GM12892 (cell line): Measurements from ENCODE around the gene KATNBL1.
"Not testable (repeated sequence)": the region's sequence is repeated elsewhere in the genome, so short reads cannot be mapped to it uniquely, and the experiment has no call there.

ENCODE experiments used
- DNase-seq: peaks from one replicate; pipeline ENCODE4 v3.0.0; 2011; ENCODE audit not compliant: insufficient read length
- FAIRE-seq: peaks from 2 replicates; lab custom pipeline; 2011; peaks lifted over from hg19 to GRCh38; lab: Jason Lieb, UNC
- POLR2A ChIP-seq: IDR thresholded peaks from 2 replicates; pipeline ENCODE4 v1.6.1; 2011; ENCODE audit warnings: low read depth, low read length, control low read depth
- POLR2AphosphoS5 ChIP-seq: IDR thresholded peaks from 2 replicates; pipeline ENCODE4 v1.6.1; 2011; ENCODE audit warnings: low read depth, low read length, control low read depth
- TAF1 ChIP-seq: IDR thresholded peaks from 2 replicates; pipeline ENCODE4 v1.6.1; 2011; ENCODE audit warnings: low read depth, mild to moderate bottlenecking, control low read depth, low read length, borderline replicate concordance

KATNBL1 gene

DNA sequence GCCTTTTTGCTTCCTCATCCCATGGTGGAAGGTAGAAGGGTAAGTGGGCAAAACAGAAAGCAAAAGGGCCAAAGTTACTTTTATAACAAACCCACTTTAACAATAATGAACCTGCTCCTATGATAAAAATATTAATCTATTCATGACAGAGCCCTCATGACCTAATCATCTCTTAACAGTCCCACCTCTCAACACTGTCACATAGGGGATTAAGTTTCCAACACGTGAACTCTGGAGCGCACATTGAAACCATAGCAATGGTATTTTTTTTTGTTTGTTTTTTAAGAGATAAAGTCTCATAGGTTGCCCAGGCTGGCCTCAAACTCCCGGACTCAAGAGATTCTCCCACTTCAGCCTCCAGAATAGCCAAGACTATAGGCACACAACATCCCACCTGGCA lies 30.7 kb downstream of the KATNBL1 start:
- no peak for TF ChIP-seq POLR2AphosphoS5
- no peak for TF ChIP-seq POLR2A
- no peak for TF ChIP-seq TAF1
- FAIRE-seq (no peak), DNase-seq (no peak)

DNA sequence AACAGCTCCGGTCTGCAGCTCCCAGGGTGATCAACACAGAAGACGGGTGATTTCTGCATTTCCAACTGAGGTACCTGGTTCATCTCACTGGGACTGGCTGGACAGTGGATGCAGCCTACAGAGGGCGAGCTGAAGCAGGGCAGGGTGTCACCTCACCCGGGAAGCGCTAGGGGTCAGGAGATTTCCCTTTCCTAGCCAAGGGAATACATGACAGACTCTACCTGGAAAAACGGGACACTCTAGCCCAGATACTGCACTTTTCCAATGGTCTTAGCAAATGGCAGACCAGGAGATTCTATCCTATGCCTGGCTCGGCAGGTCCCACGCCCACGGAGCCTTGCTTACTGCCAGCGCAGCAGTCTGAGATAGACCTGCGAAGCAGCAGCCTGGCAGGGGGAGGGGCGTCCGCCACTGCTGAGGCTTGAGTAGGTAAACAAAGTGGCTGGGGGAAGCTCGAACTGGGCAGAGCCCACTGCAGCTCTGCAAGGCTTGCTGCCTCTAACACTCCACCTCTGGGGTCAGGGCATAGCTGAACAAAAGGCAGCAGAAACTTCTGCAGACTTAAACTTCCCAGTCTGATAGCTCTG lies 43.8 kb downstream of the KATNBL1 start:
- FAIRE-seq = not testable (repeated sequence)

DNA sequence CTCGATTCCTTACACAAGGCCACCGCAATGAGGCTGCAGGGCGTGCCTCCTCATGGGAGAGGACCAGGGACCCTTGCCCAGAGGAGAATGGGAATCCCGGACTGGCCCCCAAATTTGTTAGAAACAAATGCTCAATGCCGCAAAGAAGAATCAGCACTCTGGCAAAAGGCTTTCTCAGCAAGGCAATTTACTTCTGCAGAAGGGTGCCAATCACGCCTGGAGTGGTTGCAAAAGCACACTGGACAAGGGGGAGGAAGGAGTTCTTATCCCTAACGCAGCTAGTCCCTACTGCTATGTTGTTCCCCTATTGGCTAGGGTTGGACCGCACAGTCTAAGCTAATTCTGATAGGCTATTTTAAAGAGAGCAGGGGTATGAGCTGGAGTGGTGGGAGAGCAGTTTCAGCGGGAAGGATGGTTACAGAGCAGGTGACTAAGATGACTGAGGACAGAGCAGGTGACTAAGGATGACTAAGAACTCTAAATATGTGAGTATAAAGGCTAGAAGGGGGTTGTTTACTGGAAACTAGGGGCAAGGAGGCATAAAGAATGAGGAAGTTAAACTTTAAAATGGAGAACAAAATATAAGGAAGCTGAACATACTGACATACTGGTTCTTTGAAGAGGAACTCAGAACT lies 48.5 kb downstream of the KATNBL1 start:
- TF ChIP-seq TAF1 = no peak
- no peak for TF ChIP-seq POLR2AphosphoS5
- FAIRE-seq = no peak
- DNase-seq = no peak

More for the DNA sequence above, 43.8 kb downstream of the KATNBL1 start:
- DNase-seq = not testable (repeated sequence)

DNA sequence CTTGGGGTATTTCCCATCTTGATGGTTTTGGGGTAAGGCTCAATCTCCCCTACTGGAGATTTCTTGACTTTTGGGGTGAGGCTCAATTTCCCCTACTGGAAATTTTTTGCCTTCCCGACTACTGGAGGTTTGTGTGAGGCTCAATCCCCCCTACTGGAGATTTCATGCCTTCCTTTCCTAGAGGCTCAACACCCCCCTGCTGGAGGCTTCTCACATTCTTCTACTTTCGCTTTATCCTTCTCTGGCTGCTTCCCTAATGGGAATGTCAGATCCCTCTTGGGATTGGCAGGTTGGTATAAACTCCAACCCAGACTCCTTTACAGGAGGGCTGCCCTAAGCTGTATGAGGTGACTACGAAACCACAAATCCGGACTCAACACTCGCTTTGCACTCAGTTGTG lies 49.2 kb downstream of the KATNBL1 start:
- DNase-seq (no peak), FAIRE-seq (no peak)
- TF ChIP-seq POLR2AphosphoS5 = no peak
- no peak for TF ChIP-seq TAF1
- no peak for TF ChIP-seq POLR2A

DNA sequence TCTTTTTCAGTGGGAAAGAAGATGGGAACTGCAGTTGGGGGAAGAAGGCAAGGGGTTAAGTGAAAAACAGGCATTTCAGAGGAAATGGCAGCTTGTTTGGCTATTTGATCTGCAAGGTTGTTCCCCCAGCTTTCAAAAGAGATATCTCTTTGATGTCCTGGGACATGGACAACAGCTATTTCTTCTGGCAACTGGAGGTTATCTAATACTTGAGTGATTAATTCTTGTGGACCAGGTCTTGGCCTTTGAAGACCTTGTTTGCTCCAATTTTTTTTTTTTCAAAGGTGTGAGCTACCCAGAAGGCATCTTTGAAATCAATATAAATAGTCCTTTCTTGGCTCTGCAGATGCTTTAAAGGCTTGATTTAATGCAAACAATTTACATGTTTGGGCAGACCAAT lies 51.5 kb downstream of the KATNBL1 start:
- DNase-seq (no peak), FAIRE-seq (no peak)
- TF ChIP-seq POLR2AphosphoS5 (no peak), TAF1 (no peak), POLR2A (no peak)

DNA sequence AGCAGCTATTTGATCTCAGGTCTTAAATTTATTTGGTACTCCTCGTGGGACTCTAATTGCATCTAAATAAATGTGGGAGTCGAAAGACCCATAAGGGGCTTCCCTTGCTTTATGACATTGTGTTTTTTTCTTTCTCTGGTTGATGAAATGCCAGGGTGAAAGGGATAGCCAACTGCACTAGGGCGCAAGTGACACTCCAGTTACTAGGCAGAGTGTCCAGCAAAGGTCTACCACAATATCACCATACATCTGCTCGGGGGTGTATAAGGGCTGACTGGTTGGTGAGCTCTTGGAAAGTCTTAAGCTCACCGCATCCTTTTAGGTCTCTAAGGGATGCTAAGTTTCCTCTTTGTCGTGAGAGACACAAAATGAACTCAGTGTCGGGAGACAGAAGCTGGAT lies 54.0 kb downstream of the KATNBL1 start:
- no peak for TF ChIP-seq POLR2A
- TF ChIP-seq TAF1 = no peak
- no peak for TF ChIP-seq POLR2AphosphoS5
- FAIRE-seq (no peak), DNase-seq (no peak)

DNA sequence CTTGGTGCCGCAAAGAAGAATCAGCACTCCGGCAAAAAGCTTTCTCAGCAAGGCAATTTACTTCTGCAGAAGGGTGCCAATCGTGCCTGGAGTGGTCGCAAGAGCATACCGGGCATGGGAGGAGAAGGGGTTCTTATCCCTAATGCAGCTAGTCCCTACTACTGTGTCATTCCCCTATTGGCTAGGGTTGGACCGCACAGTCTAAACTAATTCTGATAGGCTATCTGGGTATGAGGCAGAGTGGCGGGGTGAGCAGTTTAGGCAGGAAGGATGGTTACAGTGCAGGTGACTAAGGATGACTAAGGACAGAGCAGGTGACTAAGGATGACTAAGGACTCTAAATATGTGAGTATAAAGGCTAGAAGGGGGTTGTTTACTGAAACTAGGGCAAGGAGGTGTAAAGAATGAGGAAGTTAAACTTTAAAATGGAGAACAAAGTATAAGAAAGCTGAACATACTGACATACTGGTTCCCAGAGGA lies 55.1 kb downstream of the KATNBL1 start:
- FAIRE-seq (no peak), DNase-seq (no peak)
- no peak for TF ChIP-seq POLR2A
- TF ChIP-seq POLR2AphosphoS5 = no peak
- TF ChIP-seq TAF1 = no peak

DNA sequence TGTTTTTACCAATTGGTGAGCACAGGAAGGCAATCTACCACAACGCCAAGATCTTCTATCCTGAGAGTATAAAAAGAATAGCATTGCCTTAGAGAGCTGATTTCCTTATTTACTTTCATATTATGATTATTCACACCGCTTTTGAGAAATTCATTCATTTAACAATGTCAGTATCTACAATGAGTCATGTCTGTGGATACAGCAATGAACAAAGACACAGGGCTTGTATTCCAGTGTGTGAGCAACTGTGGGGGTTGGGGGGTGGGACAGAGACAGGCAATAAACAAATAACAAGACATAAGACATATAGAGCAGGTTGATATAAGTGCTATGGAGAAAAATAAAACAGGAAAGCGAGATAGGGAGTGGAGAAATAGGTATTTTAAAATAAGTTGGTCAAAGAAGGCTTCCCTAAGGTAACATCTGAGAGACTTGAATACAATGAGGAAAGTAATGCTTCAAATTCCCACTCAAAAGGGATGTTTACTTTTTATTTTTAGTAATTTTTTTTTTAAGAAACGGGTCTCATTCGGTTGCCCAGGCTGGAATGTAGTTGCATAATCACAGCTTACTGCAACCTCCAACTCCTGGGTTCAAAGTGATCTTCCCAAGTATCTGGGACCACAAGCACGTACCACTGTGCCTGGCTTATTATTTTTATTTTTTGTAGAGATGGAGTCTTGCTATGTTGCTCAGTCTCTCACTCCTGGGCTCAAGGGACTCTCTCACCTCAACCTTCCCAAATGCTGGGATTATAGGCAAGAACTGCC lies 62.3 kb downstream of the KATNBL1 start:
- FAIRE-seq (no peak), DNase-seq (no peak)
- TF ChIP-seq POLR2A = no peak
- TF ChIP-seq TAF1 = no peak
- no peak for TF ChIP-seq POLR2AphosphoS5

DNA sequence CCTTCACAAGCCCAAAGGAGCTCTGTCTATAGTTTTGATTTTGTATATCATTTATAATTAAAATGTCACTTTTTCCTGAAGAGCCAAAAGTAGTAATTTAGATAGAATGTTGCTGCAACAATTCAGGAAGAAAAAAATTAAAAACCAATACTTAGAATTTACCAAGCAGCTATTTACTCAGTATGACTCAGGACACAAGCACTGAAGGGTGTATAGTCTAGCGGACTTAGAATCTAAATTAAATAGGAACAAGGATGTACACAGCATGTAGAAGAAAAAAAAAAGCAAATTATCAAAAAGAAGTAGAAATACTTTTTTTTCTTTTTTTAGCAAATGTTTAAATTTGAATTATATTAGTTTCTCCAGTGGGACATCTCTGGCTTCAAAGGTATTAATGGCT lies 76.4 kb downstream of the KATNBL1 start:
- no peak for TF ChIP-seq TAF1
- no peak for TF ChIP-seq POLR2AphosphoS5
- TF ChIP-seq POLR2A = no peak
- DNase-seq = no peak
- no peak for FAIRE-seq

DNA sequence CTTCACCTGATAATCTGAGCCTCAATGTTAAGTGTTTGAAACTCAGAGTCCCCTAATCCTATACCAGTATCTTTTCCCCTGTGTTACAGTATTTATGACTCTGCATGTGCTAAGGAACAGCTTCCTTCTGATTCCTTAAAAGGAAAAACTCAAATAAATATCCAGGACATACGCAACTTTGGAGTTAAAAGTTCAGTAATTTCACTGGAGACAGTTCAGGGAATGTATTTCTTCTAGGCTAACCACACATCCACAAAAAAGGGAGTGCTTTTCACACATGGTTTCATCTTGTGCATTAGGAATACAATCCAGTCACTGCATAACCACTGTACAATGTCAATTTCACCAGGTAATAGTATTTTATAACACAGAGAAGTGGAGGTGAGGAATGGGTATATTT lies 77.0 kb downstream of the KATNBL1 start:
- no peak for DNase-seq
- FAIRE-seq = no peak
- TF ChIP-seq TAF1 (no peak), POLR2A (no peak), POLR2AphosphoS5 (no peak)

DNA sequence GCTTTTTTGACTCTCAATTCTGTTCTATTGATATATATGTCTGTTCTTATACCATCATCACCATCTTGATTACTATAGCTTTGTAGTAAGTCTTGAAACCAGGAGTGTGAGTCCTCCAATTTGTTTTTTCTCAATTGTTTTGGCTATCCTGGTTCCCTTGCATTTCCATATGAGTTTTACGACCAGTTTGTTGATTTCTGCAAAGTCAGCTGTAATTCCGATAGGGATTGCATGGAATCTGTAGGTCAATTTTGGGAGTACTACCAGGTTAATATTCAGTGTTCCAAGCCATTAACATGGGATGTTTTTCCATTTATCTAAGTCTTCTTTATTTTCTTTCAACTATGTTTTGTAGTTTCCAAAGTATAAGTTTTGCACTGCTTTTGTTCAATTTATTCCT lies 81.0 kb downstream of the KATNBL1 start:
- FAIRE-seq = no peak

DNA sequence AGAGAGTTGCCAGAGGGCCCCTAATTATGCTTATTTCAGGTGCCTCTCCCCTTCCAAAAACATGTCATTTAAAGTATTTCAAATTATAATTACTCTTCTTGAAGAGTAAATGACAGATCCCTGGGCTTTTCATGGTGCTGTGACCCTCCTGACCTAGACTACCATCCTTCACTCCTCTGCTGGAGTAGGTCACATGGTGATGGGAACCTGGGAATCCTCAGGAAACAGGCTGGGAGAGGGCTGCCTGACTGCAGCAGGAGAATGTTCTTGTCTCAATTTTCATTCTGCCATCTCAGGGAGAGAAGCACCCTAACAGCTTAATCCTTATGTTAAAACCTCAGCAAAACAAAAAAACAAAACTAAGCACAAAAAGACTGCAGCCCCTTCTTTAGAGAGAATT lies 83.4 kb downstream of the KATNBL1 start:
- TF ChIP-seq POLR2A (no peak), TAF1 (no peak), POLR2AphosphoS5 (no peak)
- FAIRE-seq (no peak), DNase-seq (no peak)

More for the DNA sequence above, 81.0 kb downstream of the KATNBL1 start:
- DNase-seq = no peak
- TF ChIP-seq TAF1 = no peak
- TF ChIP-seq POLR2A = no peak
- TF ChIP-seq POLR2AphosphoS5 = no peak

DNA sequence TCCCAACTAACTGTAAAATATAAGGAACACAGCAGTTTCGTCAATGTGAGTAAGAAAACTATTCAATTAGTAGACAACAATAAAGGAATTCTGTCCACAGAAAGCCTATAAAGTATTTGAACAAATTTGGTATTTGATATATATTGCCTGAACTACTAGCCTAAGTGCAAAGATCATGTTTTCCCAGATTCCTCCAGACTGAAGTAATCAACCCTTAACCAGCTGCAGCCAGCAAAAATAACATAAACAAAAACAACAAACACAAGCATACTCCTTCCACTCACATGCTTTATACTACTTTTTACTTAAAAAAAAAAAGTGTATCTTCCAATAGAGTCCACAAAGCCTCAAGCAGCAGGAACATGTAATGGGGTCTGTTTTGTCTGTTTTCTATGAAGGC lies 84.0 kb downstream of the KATNBL1 start:
- TF ChIP-seq POLR2A (no peak), TAF1 (no peak), POLR2AphosphoS5 (no peak)
- FAIRE-seq = no peak

More for the DNA sequence above, 84.0 kb downstream of the KATNBL1 start:
- no peak for DNase-seq
